ENCODE data around the gene RHBDF2.

RHBDF2 gene

DNA sequence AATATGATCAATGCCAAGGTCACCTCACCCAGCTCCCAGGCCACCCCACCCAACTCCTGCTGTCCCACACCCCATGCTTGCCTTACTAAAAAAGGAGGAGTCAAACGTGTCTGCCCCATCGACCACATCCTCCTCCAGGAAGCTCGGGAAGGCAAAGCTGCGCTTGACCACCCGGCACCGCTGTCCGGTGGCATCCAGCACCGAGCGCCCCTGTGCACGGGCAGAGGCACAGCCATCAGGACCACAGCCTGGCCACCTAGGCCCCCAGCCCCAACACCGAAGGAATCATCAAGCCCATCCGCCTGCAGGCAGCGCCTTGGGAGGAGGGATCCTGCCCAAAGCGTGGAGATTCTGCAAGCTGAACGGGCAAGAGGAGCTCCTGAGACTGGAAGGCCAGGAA is 23.6 kb downstream of the RHBDF2 start:
- DNase-seq: no peak

DNA sequence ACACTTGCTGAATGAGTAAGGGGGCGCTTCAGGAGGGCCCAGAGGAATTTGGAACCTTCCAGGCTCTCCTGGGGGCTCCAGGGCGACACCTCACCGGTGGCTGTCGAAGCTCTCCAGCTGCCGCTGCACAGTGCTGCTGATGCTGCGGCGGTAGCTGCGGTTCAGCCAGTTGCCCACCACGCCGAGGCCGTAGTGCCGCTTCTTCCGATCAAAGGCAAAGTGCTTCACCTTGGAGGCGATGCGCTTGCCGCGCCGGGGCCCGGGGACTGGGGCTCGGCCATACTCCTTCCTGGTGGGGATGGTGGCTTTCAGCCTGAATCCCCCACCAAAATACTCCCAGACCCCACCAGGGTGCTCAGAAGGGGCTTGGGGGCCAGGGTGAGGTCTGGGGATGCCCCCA is 24.5 kb downstream of the RHBDF2 start:
- DNase-seq: no peak

DNA sequence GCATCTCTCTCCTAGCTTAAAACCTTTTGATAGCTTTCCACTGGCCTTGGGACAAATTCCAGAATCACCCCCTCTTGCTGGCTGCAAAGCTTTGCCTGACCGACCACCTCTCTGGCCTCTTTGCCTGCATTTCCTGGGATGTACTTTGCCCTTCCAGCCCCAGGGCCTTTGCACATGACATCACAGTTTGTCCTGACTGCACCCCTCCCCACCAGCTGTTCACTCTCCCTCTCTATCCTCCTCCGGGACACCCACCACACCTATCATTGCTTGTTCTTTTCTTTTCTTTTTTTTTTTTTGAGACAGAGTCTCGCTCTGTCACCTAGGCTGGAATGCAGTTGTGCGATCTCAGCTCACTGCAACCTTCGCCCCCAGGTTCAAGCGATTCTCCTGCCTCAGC is 25.9 kb downstream of the RHBDF2 start:
- DNase-seq: no peak

DNA sequence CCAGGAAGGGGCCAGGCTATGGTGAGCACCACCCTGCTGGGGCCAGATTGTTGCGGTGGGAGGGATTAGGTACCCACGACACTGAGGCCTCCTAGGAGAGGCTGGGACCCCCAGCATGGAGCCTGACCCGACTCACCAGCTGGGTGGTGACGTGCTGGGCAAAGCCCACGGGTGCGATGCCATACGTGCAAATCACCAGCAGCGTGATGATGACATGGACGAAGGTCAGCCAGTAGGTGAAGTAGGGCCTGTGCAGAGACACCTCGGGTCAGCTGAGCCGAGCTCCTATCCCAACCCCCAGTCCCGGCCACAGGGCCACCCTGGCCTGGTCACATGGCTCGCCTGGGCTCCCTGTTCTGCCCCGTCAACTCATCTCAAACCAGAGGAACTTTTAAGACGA is 26.3 kb downstream of the RHBDF2 start:
- DNase-seq: no peak

DNA sequence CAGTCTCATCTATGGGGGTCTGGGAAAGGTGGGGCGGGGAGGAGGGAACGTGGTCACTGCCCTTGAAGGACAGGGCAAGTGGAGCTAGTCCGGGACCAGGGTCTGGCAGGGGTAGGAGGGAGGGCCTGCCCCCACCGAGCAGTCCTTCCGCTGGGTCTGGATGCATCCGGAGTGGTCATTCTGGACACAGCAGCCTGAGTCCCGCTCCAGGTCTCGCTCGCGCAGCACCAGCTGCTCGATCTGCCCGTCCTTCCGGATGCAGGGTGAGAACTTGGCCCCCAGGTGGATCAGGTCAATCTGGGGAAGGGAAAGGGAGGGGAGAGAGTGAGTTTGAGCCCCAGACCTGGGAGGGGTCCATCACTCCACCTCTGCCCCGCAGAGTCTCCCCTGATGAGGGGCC is 27.0 kb downstream of the RHBDF2 start:
- DNase-seq: no peak

GRCh38 chr17:76473541-76473985 is 27.7 kb downstream of the RHBDF2 start:
- no peak for DNase-seq

- DNase-seq: no peak
Measured at GRCh38 chr17:76472726-76473125, 28.5 kb downstream of the RHBDF2 start.

- DNase-seq: no peak
Measured at GRCh38 chr17:76472258-76472645, 29.0 kb downstream of the RHBDF2 start.

DNA sequence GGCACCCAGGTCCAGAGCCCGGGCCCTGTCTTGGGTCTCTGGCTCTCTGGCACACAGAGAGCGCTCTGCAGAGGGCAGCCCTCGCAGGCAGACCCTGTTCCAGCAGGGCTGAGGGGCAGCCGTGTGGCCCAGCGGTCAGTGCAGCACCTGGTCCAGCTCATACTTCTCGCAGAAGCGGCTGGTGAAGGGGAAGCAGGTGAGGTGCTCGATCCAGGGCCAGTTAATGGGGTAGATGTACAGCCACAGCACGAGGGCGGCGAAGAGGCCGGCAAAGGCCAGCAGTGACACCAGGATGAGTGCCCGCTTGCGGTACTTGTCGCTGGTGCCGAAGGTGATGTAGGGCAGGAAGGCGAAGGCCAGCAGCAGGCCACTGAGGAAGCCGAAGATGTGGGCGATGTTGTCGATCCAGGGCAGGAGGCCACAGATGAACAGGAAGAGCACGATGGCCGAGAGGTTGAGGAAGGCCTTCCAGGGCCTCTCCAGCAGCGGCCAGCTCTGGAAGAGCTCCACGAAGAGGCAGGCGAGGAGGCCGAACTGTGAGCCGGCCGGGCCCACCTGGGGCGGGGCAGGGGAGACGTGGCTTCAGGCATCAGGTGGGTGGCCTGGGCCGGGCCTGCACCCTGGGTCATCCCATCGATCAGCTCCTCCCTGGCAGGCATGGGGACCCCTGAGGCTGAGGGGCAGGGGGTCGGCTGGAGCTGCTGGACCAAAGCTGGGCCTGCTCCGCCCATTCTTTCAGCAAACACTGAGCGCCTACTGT is 29.5 kb downstream of the RHBDF2 start:
- no peak for DNase-seq

DNA sequence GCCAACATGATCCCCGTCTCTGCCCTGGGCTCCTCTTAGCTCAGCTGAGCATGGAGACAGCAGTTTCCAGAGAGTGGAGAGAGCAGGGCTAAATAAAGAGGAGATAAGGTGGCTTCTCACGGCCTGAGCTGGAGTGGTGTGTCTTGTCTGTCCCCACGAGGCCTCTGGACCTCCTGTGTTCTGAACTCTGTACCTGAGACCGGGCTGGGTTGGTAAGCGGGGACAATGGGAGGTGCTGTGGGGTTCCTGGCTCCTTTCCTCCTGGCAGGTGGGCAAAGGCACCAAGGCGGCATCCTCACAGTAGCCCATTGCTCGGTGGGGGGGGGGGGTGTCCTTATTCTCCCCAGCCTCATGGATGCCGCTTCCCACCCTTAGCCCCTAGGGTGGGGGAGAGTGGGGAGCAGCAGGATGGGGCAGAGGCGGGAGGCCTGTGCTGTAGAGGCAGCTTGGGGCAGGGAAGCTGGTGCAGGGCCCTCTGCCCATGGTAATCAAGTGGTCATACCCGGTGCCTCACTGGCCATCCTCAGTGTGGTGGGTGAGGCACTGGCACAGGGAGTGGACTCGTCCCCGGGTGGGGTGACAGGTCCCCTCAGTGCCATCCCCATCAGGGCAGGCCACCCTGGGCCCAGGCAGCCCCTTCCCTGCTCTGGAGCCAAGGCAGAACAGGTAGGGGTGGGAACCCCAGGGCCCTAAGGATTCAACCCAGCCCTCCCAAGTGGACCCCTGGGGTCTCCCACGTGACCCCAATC is 31.1 kb downstream of the RHBDF2 start:
- DNase-seq: no peak

GRCh38 chr17:76469076-76469990 is 31.9 kb downstream of the RHBDF2 start:
- DNase-seq: no peak

DNA sequence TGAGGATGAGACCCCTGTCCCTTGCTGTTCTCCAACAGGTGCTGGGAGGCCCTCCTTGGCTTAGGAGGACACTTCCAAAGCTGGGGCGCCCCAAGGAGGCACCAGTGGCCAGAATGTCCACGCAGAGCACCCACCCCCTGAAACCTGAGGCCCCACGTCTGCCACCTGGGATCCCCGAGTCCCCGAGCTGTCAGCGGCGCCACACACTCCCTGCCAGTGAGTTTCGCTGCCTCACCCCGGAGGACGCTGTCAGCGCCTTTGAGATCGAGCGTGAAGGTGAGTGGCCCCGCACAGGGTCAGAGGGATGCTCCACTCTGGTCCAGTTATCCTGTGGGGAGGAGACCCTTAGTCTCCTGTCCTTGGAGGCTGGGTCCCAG is 32.6 kb downstream of the RHBDF2 start:
- DNase-seq: no peak

- DNase-seq: no peak
Measured at GRCh38 chr17:76467809-76468633, 33.2 kb downstream of the RHBDF2 start.

- DNase-seq: no peak
Measured at GRCh38 chr17:76467366-76467765, 33.9 kb downstream of the RHBDF2 start, which contains the start of gene AANAT. AANAT (plus strand) TSS chr17:76467603; CDS start chr17:76468747, 1,144 bp downstream.

GRCh38 chr17:76466775-76467130 is 34.5 kb downstream of the RHBDF2 start:
- DNase-seq: no peak

DNA sequence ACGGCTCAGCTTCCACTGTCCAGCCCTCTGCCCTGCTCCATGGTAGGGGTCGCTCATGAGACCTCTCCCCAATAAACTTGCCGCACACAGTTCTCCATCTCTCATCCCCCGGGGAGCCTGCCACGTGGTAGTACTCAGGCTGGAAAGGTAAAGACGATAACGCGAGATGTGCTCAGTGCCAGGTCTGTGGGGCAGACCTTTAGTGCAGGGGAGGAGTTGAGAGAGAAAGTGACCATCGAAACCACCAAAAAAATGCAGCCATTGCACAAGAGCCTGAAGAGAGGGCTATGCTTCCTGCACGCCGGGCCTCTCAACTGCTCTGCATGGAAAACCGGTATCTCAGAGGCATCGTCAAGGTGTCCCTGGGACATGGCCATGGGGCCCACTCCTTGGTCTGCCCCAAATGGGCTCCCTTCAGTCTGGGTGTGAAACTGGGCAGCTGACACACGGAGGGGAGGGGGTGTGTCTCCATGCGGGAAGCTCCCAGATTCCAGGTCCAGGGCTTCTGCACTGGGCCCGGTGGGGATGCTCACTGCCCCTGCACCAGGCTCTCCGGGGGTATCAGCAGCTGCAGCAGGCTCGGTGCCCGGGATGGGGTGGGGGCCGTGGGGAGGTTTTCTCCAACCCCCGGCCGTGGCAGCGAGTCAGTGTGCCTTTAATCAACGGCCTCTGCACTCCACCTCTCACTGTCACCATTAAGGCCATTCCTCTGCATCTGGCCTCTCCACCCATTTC is 38.5 kb downstream of the RHBDF2 start:
- no peak for DNase-seq

DNA sequence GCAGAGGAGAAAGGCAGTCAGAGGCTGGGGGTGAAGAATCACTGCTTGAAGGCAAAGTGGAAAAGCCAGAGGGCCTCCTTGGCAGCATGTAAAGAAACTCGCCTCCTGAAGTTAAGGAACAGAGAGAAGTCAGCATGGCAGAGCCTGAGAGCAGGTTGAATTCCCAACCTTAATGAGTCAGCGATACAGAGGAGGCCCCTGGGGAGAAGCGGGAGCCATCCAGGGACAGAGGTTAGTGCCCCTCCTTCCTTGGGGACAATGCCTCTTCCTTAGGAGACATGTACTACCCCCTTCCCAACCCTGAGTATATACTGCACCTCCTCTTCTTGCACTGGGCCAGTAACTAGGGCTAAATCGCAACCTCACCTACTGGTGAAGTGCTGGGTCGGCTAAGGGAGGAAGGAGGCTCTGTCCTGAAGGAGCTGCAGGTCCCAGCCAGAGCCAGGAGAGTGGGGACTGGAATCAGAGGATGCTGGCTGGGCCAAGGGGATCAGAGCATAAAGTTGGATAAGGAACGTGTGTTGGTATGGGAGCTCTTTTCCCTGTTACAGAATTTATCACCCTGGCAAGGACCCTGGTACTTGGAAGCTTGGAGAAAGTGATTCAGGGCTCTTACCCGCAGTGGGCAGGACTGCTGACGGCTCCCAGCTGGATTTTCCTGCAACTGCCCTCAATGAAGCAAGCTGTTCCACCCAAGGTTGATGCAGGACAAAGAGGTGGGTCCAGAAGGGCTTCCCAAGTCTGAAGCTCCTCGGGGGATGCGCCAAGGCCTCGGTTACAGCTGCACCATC is 39.3 kb downstream of the RHBDF2 start:
- DNase-seq: no peak

GRCh38 chr17:76459674-76460073 is 41.5 kb downstream of the RHBDF2 start:
- DNase-seq: no peak

GRCh38 chr17:76458580-76459490 is 42.4 kb downstream of the RHBDF2 start:
- DNase-seq: no peak

DNA sequence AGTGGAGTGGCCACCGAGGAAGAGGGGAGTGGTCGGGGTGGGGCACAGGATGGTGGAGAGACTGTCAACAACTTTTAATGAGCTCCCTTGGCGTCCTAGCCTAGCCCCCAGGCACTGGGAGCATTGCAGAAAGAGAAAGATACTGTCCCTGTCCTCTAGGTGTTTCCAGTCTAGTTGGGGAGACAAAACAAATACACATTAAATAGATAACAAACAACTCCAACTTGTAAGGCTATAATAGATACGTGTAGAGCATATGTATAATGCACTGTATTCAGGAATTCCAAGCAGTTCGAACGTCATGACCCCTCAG is 47.8 kb downstream of the RHBDF2 start:
- DNase-seq: no peak
